HK-2 (cell line): ENCODE measurements around the gene KIRREL1.

Source experiments
- DNase-seq: peaks from one replicate; pipeline ENCODE4 v3.0.0-alpha.2; 2018; ENCODE audit not compliant: unreplicated experiment

KIRREL1 gene

DNA sequence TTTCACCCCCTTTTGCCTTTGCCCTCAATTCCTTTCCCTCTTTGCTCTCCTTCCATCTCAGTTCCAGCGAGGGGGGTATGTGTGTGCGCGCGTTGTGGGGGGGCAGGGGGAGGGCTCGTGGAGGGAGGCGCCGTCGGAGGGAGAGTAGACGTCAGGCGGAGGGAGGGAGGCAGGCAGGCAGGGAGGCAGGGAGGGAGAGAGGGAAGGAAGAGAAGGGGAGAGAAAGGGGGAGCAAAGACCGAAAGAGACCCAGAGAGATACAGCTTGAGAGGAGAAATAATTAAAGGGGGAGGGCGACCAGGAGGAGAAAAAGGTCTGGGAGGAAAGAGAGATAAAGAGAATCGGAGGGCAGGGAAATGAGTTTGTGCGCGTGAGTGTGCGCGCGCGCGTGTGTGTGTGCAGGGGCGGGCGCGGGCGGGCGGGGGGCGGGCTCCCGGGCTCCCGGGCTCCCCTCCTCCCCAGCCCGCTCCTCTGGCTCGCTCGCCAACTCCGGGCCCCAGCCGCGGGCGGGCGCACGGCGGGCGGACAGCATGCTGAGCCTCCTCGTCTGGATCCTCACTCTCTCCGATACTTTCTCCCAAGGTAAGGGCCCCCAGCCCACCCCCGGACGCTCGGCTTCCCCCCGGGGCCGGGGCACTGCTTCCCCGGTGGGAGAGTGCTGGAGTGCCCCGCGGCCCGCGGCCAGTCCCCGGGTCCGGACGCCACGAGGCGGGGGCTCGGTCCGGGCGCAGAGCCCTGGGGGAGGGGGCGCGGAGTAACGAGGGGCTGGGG, at the start of gene KIRREL1:
TSS of gene KIRREL1 (plus strand) at position 499 of the 771 bp plus-strand sequence. CDS start at position 531, 32 bp downstream.
- DNase-seq: peak; percentile 80

- DNase-seq: no peak
Measured at GRCh38 chr1:157944663-157945280, 48.7 kb upstream of the KIRREL1 start.

- no peak for DNase-seq
Measured at GRCh38 chr1:157948312-157949073, 45.0 kb upstream of the KIRREL1 start.

DNA sequence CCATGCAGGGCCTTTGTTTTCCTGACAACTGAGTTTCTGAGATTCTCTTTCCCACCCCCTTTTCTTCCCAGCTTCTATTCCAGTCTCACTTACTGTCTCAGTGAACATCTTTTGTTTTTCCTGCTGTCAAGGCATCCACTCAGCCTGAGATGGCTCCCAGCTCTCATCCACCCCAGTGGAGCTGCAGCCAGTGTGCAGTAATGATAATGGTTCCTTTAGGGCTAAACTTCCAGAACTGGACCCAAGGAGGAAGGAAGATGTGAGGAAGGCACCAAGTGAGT, 44.4 kb upstream of the KIRREL1 start:
- no peak for DNase-seq

DNA sequence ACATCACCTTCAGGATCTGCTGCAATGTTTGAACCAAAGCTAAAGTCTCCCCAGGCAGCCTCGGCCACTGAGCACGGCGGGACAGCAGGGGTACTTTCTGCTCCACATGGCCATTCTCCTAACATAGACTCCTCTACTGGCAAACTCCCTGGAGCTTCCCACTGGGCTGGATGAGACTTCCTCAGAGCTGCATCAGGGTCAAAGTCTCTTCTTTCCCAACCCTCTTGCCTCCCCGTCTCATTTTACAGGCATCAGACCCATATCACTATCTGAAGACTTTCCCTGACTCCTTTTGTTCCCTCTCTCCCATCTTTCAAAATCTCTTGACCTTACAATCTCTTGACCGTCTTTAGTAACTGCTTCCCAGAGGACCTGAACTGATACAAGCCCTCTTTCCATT, 42.2 kb upstream of the KIRREL1 start:
- DNase-seq: no peak

- no peak for DNase-seq
Measured at GRCh38 chr1:157952601-157953000, 40.8 kb upstream of the KIRREL1 start.

GRCh38 chr1:157955221-157955620, 38.2 kb upstream of the KIRREL1 start:
- no peak for DNase-seq

GRCh38 chr1:157955857-157956256, 37.6 kb upstream of the KIRREL1 start:
- DNase-seq: no peak

DNA sequence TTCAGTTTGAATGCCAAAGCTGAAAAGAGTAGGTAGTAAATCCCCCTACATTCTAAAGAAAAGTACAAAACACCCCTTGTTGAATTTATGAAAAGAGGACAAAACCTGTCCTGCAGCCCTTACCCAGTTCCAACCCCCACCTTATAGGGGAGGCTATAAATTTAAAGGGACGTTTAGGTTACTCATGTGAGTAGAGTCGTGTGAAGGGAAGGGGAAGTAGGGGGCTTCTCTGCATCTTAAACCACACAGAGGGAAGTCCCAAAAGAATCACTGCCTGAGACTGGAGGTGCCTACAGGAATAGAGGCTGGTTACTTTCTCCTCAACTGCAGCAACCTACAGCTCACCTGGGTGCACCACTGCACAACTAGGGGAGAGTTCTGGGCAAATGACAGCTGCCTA, 36.7 kb upstream of the KIRREL1 start:
- no peak for DNase-seq

DNA sequence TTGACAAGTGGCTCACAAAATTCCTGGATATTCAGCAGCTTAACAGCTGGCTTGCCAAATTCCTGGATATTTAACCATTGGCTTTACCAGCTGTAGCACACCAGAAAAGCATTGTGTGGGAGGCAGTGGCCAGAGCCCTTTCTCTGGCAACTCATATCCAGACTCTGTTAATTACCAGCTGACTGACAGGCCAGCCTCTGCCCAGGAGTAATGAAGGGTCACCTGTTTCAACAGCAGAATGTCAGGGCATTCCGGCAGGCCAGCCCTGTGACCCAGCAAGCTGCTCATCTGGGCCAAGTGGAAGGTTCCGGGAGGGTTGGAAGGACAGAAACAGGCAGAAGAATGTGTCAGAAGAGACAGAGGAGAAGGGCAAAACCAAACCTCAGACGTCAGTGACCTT, 35.2 kb upstream of the KIRREL1 start:
- no peak for DNase-seq

DNA sequence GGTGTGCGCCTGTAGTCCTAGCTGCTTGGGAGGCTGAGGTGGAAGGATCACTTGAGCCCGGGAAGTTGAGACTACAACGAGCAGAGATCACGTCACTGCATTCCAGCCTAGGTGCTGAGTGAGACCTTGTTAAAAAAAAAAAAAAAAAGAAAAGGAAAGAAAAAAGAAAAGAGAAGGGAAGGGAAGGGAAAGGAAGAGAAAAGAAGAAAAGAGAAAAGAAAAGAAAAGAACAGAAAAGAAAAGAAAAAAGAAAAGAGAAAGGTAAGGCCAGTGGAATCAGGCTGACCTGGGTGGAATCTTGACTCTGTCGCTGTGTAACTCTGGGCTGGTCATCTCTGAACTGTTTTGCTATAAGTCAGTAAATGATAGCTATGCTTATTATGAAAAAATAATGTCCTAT, 33.7 kb upstream of the KIRREL1 start:
- no peak for DNase-seq

DNA sequence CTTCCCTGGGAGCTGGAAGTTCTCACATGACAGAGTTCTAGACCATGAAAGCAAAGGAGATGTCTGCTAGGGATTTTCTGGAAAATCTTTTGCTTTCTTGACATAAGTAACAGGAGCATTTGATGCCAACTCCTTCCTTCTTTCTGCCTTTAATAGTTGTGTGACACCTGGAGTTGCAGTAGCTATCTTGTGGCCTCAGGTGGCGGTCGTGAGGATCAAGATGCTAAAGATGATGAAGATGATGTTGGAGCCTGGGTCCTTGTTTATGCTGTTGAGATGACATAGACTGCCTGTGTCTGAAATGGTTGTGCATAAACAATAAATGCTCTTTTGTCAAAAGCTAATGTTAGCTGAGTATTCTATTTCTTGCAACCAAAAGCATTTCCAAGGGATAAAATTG, 32.7 kb upstream of the KIRREL1 start:
- DNase-seq: no peak

DNA sequence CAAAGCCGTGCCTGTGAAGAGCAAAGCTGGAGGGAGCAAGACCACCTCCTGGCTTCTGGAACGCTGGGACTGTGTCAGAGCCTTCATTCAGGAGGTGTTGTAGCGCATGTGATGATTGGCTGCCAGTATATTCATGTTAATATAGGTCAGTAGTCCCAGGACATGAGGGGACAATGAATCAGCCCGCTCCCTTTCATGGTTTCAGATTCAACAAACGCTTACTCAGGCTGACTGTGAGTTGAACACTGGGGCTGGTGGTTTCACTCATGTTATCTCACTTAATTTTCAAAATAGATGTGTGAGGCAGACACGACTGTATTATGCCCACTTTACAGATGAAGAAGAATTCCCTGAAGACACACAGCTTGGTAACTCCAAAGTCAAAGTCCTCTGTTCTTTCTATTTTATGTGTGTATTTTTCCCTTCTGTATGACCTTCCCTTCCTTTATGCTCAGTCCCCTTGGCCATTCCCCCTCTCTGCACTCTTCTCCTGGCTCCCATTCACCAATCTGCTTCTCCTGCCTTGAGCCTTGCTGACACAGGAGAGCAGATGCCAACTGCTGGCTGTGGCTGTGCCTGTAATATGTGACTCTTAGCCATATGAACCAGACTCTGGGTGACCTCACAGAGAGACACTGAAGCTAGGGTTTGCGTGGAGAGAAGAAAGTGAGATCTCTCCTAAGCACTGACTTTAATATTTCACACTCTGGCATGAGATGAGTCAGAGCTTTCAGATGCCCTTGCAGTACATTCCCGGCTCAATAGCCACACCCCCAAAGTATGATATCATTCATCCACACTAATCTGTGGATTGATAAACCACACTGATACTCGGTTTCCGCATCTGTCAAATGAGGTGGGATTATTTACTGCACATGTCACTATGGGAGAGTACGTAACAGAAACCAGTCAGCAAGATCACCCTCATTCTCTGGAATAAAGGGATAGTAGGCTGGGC, 31.4 kb upstream of the KIRREL1 start:
- DNase-seq: peak; percentile 40

DNA sequence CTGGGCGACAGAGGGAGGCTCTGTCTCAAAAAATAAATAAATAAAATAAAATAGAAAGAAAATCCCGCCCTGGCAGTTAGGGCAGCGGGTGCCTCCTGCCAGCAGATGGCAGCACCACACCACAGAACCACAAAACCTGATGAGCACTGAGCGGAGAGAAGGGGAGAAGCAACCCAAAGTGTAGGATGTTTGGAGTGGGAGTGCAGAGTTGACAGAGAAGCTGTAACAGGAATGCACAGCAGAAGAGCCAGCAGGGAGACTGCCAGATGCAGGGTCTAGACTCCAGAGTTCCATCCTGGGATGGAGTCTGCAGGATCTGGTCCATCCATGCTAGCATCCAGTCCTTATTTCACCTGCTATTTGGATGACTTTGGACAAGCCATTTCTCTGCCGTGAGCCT, 29.7 kb upstream of the KIRREL1 start:
- peak; percentile 73 for DNase-seq

DNA sequence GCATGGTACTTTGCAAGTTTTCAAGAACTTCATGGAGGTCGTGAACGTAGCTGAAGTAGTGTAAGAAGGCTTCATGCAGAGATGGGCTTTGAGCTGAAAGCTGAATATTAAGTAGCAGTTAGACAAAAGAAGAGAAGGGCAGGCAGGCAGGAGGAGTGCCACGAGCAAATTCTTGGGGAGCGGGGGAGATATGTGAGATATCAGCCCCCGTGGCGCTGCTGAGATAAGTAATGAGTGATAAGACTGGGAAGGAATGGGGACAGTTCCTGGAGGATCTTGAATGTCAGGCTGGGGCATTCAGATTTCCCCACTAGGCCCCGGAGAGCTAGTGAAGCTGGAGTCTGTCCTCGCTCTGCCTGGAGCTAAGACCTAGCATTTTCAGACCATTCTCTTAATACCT, 27.9 kb upstream of the KIRREL1 start:
- no peak for DNase-seq

- DNase-seq: peak; percentile 83
Measured at GRCh38 chr1:157966031-157966537, 27.4 kb upstream of the KIRREL1 start.

GRCh38 chr1:157967205-157967604, 26.2 kb upstream of the KIRREL1 start:
- DNase-seq: no peak

DNA sequence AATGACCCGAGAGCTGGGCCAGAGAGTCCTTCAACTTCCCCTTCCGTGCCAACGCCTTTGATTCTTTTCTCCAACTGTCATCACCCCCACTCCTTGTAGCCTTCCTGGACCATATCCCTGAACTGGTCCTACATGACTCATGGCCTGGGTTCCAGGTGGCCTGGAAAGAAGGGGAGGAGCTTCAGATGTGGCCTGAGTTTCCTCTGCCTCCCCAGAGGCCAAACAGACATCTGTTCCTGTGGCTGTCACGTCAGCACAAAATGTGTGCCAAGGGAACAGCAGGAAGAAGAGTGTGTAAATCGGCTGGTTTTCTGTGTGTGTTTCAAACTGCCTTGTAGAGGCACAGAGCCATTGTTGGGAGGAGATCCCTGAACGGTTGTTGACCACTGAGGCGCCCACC, 24.9 kb upstream of the KIRREL1 start:
- DNase-seq: peak; percentile 53

- no peak for DNase-seq
Measured at GRCh38 chr1:157968946-157969345, 24.5 kb upstream of the KIRREL1 start.

- peak; percentile 51 for DNase-seq
Measured at GRCh38 chr1:157969697-157970485, 23.6 kb upstream of the KIRREL1 start.

GRCh38 chr1:157971769-157972168, 21.7 kb upstream of the KIRREL1 start:
- no peak for DNase-seq
